Activated gamma-delta T cell treated with Interleukin-2 at 50 U/mL for 16 hours (primary cell): ENCODE data around the gene SLC39A2.

Experiments used
- DNase-seq: peaks from one replicate; pipeline ENCODE4 v3.0.0-alpha.2; 2020

Gene SLC39A2

GRCh38 chr14:21050597-21050996 is 51.5 kb downstream of the SLC39A2 start:
- DNase-seq: no peak
